Activated CD8-positive, alpha-beta memory T cell treated with anti-CD3 and anti-CD28 coated beads for 1 hour (primary cell): ENCODE results near the gene MMP7.
"Not testable (repeated sequence)": the region's sequence is repeated elsewhere in the genome, so short reads cannot be mapped to it uniquely, and the experiment has no call there.

ENCODE experiments used
- DNase-seq, 2 donors: peaks; one replicate each; pipeline ENCODE4 v3.0.0-alpha.2; 2020; ENCODE audit warnings: low read depth in 1 of 2; ENCODE audit errors: extremely low read depth in 1 of 2

The MMP7 gene

GRCh38 chr11:102539567-102539966, 9.0 kb upstream of the MMP7 start:
- DNase-seq = no peak

- no peak for DNase-seq
Observed at GRCh38 chr11:102538932-102539331, 8.4 kb upstream of the MMP7 start.

GRCh38 chr11:102534261-102534872, 3.8 kb upstream of the MMP7 start:
- DNase-seq = no peak

- DNase-seq = no peak
Observed at GRCh38 chr11:102528618-102529017, 1.9 kb downstream of the MMP7 start.

- DNase-seq = no peak
Observed at GRCh38 chr11:102527684-102528083, 2.9 kb downstream of the MMP7 start.

GRCh38 chr11:102527041-102527440, 3.5 kb downstream of the MMP7 start:
- no peak for DNase-seq

GRCh38 chr11:102523887-102524286, 6.7 kb downstream of the MMP7 start:
- no peak for DNase-seq

- DNase-seq = no peak
Observed at GRCh38 chr11:102523189-102523570, 7.4 kb downstream of the MMP7 start.

- DNase-seq = no peak
Observed at GRCh38 chr11:102522312-102523188, 8.0 kb downstream of the MMP7 start.

- DNase-seq = no peak
Observed at GRCh38 chr11:102521121-102521520, 9.4 kb downstream of the MMP7 start.

GRCh38 chr11:102520514-102520913, 10.0 kb downstream of the MMP7 start:
- DNase-seq = no peak

- DNase-seq = no peak
Observed at GRCh38 chr11:102518296-102519094, 12.1 kb downstream of the MMP7 start.

GRCh38 chr11:102517670-102518069, 12.9 kb downstream of the MMP7 start:
- DNase-seq = no peak

GRCh38 chr11:102516179-102516578, 14.4 kb downstream of the MMP7 start:
- no peak for DNase-seq

GRCh38 chr11:102513869-102514268, 16.7 kb downstream of the MMP7 start:
- no peak for DNase-seq

GRCh38 chr11:102510439-102511135, 20.0 kb downstream of the MMP7 start:
- DNase-seq = no peak

- not testable (repeated sequence) for DNase-seq
Observed at GRCh38 chr11:102502831-102503230, 27.7 kb downstream of the MMP7 start.

GRCh38 chr11:102500829-102501228, 29.7 kb downstream of the MMP7 start:
- DNase-seq = no peak

GRCh38 chr11:102499931-102500330, 30.6 kb downstream of the MMP7 start:
- no peak for DNase-seq

- DNase-seq = no peak
Observed at GRCh38 chr11:102499151-102499550, 31.4 kb downstream of the MMP7 start.

- DNase-seq = no peak
Observed at GRCh38 chr11:102497061-102497460, 33.5 kb downstream of the MMP7 start.
